GM23338 (cell line): ENCODE measurements around the gene ARID4B. TPM values are rescaled to one million over a fixed set of nuclear protein-coding genes. Genes with fewer than 3 reads are reported as not detected.

Experiments used
- ATAC-seq: fragments of 200-7000 bp; cut with Tn5 transposase; 3 replicates; pipeline ENCODE4 v1.9.1; 2020
- DNase-seq: peaks from one replicate; pipeline ENCODE4 v3.0.0-alpha.2; 2015; ENCODE audit warnings: low spot score
- H2AFZ ChIP-seq: fragments of 200-600 bp; sonication (generic); 2 replicates; pipeline ENCODE4 v1.8.0; 2016; ENCODE audit warnings: antibody characterized with exemption, mild to moderate bottlenecking, moderate library complexity
- H3F3A ChIP-seq: fragments of 200-600 bp; sonication (generic); replicated peaks from 2 replicates; pipeline ENCODE4 v1.8.0; 2017; ENCODE audit warnings: antibody characterized with exemption, mixed run types, low read depth
- H3K27ac ChIP-seq: fragments of 200-600 bp; sonication (generic); 2 replicates; pipeline ENCODE4 v1.6.1; 2016; ENCODE audit warnings: low read depth
- H3K27me3 ChIP-seq: fragments of 200-600 bp; sonication (generic); 2 replicates; pipeline ENCODE4 v1.8.0; 2016; ENCODE audit warnings: mild to moderate bottlenecking, mixed run types, moderate library complexity; ENCODE audit not compliant: insufficient read depth
- H3K36me3 ChIP-seq: fragments of 200-600 bp; sonication (generic); 2 replicates; pipeline ENCODE4 v1.8.0; 2016; ENCODE audit warnings: mild to moderate bottlenecking; ENCODE audit not compliant: insufficient read depth
- H3K4me1 ChIP-seq: fragments of 200-600 bp; sonication (generic); 2 replicates; pipeline ENCODE4 v1.8.0; 2016; ENCODE audit warnings: mild to moderate bottlenecking, moderate library complexity; ENCODE audit not compliant: insufficient read depth
- H3K4me2 ChIP-seq: fragments of 200-600 bp; sonication (generic); 2 replicates; pipeline ENCODE4 v1.7.1; 2017; ENCODE audit warnings: mixed run types
- H3K4me3 ChIP-seq: fragments of 200-600 bp; sonication (generic); 2 replicates; pipeline ENCODE4 v1.6.1; 2016; ENCODE audit warnings: mixed run types
- H3K79me2 ChIP-seq: fragments of 200-600 bp; sonication (generic); replicated peaks from 2 replicates; pipeline ENCODE4 v1.8.0; 2017; ENCODE audit warnings: mild to moderate bottlenecking; ENCODE audit not compliant: insufficient read depth
- H3K9me2 ChIP-seq: fragments of 200-600 bp; sonication (generic); 2 replicates; pipeline ENCODE4 v1.8.0; 2017; ENCODE audit not compliant: insufficient read depth
- H4K20me1 ChIP-seq: fragments of 200-600 bp; sonication (generic); replicated peaks from 2 replicates; pipeline ENCODE4 v1.8.0; 2017; ENCODE audit warnings: mild to moderate bottlenecking; ENCODE audit not compliant: insufficient read depth
- H3K27ac Mint-ChIP-seq: 2 replicates; pipeline ENCODE4 v1.8.0; 2020; ENCODE audit warnings: inconsistent platforms, mild to moderate bottlenecking, moderate library complexity, mixed read lengths
- H3K27me3 Mint-ChIP-seq: 3 replicates; pipeline ENCODE4 v1.8.0; 2022; ENCODE audit warnings: low read depth, mild to moderate bottlenecking, moderate library complexity, mixed read lengths, inconsistent platforms; ENCODE audit not compliant: insufficient read depth, poor library complexity
- H3K36me3 Mint-ChIP-seq: 3 replicates; pipeline ENCODE4 v1.8.0; 2021; ENCODE audit warnings: low read depth, mild to moderate bottlenecking, inconsistent platforms, moderate library complexity, mixed read lengths
- H3K4me1 Mint-ChIP-seq: 3 replicates; pipeline ENCODE4 v1.8.0; 2020; ENCODE audit warnings: mild to moderate bottlenecking, inconsistent platforms, mixed read lengths
- H3K4me3 Mint-ChIP-seq: 3 replicates; pipeline ENCODE4 v1.8.0; 2021; ENCODE audit warnings: moderate library complexity, mild to moderate bottlenecking, inconsistent platforms, mixed read lengths
- H3K9me3 Mint-ChIP-seq: 3 replicates; pipeline ENCODE4 v1.8.0; 2020; ENCODE audit warnings: moderate library complexity, mild to moderate bottlenecking, inconsistent platforms, mixed read lengths
- CREB1 ChIP-seq: fragments of 250-450 bp; sonication (Bioruptor Pico); IDR thresholded peaks from 2 replicates; pipeline ENCODE4 v1.5.0; 2020; ENCODE audit warnings: low read depth, mild to moderate bottlenecking, moderate library complexity
- EZH2 ChIP-seq: fragments of 200-600 bp; sonication (generic); IDR thresholded peaks from one replicate; pipeline ENCODE4 v1.8.0; 2017; ENCODE audit warnings: antibody characterized with exemption, mild to moderate bottlenecking, low read depth; ENCODE audit not compliant: unreplicated experiment
- EZH2phosphoT487 ChIP-seq: fragments of 200-600 bp; sonication (generic); IDR thresholded peaks from one replicate; pipeline ENCODE4 v1.8.1; 2018; ENCODE audit warnings: antibody characterized with exemption; ENCODE audit not compliant: unreplicated experiment
- JUNB ChIP-seq: IDR thresholded peaks from one replicate; pipeline ENCODE4 v1.6.1; 2016; ENCODE audit warnings: antibody characterized with exemption; ENCODE audit not compliant: unreplicated experiment
- NANOG ChIP-seq: IDR thresholded peaks from 2 replicates; pipeline ENCODE4 v1.6.1; 2016; ENCODE audit warnings: antibody characterized with exemption, borderline replicate concordance
- POLR2AphosphoS5 ChIP-seq: IDR thresholded peaks from 2 replicates; pipeline ENCODE4 v1.6.1; 2016; ENCODE audit warnings: antibody characterized with exemption, low read depth
- ZNF331 ChIP-seq: fragments of 250-450 bp; sonication (Bioruptor Pico); IDR thresholded peaks from 2 replicates; pipeline ENCODE4 v1.5.0; 2020; ENCODE audit warnings: low read depth, mild to moderate bottlenecking, moderate library complexity
- polyA plus RNA-seq: library from polyadenylated mRNA; unstranded; fragments of >200 nt; fragmentation: Nextera tagmentation; extraction: Ambion mirVana; gene quantifications from 2 replicates; pipeline ENCODE4 v1.2.1, GENCODE V29; 2016
- total RNA-seq: library from RNA; depleted of rRNA; stranded (reverse); fragments of >200 nt; shearing (Covaris generic); gene quantifications from 2 replicates; pipeline ENCODE4 v1.2.3, GENCODE V29; 2014
- TF ChIP-seq, protein P1 (sequence below): IDR thresholded peaks from one replicate; pipeline ENCODE4 v1.6.1; 2018; ENCODE audit warnings: antibody characterized with exemption; ENCODE audit not compliant: unreplicated experiment
- TF ChIP-seq, protein P2 (sequence below), 2 experiments: fragments of 200-600 bp in 1 of 2; sonication (generic) in 1 of 2; conservative IDR thresholded peaks; 2 replicates each; pipeline versions ENCODE4 v1.5.1 to v1.6.1; 2016 to 2017; ENCODE audit warnings: antibody characterized with exemption in 2 of 2, low read depth in 2 of 2, mild to moderate bottlenecking in 2 of 2, moderate library complexity in 1 of 2
- TF ChIP-seq, protein P3 (sequence below): fragments of 250-450 bp; sonication (Bioruptor Pico); IDR thresholded peaks from 2 replicates; pipeline ENCODE4 v1.5.0; 2020; ENCODE audit warnings: mild to moderate bottlenecking, moderate library complexity

Gene ARID4B
- total and polyA plus RNA-seq, 2 experiments from 2014 or later, result 25.1 to 59.8 TPM

DNA sequence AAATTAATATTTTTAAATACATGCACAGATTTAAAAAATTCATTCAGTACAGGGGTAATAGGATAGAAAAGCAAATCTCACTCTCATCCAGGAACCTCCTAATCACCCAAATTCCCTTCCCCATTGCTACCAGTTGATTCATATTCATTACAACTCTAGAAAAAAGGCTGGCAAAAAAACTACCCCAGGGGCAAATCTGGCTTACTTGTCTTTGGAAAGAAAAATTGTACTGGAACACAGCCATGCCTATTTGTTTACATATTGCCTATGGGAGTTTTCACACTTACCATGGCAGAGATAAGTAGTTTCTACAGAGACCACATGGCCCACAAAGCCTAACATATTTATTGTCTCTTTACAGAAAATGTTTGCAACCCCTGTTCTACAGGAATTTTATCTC, 158.0 kb downstream of the ARID4B start:
- no peak for ATAC-seq
- Mint-ChIP-seq H3K36me3 (peaks cover 63% of the 10 kb centered on the region), H3K27ac (no peak overlapping the region), H3K9me3 (no peaks in the 10 kb centered on the region), H3K4me1 (no peaks in the 10 kb centered on the region), H3K27me3 (peaks cover 7% of the 10 kb centered on the region), H3K4me3 (no peak overlapping the region)
- H3K27me3 ChIP-seq, result no peaks in the 10 kb centered on the region
- peaks cover 44% of the 10 kb centered on the region for H3K36me3 ChIP-seq
- TF ChIP-seq ZNF331 (CRISPR knock-in tag) (no peak), EZH2 (no peak), EZH2phosphoT487 (no peak), NANOG (no peak), JUNB (no peak), POLR2AphosphoS5 (no peak), CREB1 (CRISPR knock-in tag) (no peak)
- TF ChIP-seq, protein P1, sequence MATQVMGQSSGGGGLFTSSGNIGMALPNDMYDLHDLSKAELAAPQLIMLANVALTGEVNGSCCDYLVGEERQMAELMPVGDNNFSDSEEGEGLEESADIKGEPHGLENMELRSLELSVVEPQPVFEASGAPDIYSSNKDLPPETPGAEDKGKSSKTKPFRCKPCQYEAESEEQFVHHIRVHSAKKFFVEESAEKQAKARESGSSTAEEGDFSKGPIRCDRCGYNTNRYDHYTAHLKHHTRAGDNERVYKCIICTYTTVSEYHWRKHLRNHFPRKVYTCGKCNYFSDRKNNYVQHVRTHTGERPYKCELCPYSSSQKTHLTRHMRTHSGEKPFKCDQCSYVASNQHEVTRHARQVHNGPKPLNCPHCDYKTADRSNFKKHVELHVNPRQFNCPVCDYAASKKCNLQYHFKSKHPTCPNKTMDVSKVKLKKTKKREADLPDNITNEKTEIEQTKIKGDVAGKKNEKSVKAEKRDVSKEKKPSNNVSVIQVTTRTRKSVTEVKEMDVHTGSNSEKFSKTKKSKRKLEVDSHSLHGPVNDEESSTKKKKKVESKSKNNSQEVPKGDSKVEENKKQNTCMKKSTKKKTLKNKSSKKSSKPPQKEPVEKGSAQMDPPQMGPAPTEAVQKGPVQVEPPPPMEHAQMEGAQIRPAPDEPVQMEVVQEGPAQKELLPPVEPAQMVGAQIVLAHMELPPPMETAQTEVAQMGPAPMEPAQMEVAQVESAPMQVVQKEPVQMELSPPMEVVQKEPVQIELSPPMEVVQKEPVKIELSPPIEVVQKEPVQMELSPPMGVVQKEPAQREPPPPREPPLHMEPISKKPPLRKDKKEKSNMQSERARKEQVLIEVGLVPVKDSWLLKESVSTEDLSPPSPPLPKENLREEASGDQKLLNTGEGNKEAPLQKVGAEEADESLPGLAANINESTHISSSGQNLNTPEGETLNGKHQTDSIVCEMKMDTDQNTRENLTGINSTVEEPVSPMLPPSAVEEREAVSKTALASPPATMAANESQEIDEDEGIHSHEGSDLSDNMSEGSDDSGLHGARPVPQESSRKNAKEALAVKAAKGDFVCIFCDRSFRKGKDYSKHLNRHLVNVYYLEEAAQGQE, result no peak
- TF ChIP-seq, protein P2, sequence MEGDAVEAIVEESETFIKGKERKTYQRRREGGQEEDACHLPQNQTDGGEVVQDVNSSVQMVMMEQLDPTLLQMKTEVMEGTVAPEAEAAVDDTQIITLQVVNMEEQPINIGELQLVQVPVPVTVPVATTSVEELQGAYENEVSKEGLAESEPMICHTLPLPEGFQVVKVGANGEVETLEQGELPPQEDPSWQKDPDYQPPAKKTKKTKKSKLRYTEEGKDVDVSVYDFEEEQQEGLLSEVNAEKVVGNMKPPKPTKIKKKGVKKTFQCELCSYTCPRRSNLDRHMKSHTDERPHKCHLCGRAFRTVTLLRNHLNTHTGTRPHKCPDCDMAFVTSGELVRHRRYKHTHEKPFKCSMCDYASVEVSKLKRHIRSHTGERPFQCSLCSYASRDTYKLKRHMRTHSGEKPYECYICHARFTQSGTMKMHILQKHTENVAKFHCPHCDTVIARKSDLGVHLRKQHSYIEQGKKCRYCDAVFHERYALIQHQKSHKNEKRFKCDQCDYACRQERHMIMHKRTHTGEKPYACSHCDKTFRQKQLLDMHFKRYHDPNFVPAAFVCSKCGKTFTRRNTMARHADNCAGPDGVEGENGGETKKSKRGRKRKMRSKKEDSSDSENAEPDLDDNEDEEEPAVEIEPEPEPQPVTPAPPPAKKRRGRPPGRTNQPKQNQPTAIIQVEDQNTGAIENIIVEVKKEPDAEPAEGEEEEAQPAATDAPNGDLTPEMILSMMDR (conservative IDR thresholded peaks at IDR 0.05; ENCODE audit: low read depth in 2 of 2), result no peak
- TF ChIP-seq, protein P3, sequence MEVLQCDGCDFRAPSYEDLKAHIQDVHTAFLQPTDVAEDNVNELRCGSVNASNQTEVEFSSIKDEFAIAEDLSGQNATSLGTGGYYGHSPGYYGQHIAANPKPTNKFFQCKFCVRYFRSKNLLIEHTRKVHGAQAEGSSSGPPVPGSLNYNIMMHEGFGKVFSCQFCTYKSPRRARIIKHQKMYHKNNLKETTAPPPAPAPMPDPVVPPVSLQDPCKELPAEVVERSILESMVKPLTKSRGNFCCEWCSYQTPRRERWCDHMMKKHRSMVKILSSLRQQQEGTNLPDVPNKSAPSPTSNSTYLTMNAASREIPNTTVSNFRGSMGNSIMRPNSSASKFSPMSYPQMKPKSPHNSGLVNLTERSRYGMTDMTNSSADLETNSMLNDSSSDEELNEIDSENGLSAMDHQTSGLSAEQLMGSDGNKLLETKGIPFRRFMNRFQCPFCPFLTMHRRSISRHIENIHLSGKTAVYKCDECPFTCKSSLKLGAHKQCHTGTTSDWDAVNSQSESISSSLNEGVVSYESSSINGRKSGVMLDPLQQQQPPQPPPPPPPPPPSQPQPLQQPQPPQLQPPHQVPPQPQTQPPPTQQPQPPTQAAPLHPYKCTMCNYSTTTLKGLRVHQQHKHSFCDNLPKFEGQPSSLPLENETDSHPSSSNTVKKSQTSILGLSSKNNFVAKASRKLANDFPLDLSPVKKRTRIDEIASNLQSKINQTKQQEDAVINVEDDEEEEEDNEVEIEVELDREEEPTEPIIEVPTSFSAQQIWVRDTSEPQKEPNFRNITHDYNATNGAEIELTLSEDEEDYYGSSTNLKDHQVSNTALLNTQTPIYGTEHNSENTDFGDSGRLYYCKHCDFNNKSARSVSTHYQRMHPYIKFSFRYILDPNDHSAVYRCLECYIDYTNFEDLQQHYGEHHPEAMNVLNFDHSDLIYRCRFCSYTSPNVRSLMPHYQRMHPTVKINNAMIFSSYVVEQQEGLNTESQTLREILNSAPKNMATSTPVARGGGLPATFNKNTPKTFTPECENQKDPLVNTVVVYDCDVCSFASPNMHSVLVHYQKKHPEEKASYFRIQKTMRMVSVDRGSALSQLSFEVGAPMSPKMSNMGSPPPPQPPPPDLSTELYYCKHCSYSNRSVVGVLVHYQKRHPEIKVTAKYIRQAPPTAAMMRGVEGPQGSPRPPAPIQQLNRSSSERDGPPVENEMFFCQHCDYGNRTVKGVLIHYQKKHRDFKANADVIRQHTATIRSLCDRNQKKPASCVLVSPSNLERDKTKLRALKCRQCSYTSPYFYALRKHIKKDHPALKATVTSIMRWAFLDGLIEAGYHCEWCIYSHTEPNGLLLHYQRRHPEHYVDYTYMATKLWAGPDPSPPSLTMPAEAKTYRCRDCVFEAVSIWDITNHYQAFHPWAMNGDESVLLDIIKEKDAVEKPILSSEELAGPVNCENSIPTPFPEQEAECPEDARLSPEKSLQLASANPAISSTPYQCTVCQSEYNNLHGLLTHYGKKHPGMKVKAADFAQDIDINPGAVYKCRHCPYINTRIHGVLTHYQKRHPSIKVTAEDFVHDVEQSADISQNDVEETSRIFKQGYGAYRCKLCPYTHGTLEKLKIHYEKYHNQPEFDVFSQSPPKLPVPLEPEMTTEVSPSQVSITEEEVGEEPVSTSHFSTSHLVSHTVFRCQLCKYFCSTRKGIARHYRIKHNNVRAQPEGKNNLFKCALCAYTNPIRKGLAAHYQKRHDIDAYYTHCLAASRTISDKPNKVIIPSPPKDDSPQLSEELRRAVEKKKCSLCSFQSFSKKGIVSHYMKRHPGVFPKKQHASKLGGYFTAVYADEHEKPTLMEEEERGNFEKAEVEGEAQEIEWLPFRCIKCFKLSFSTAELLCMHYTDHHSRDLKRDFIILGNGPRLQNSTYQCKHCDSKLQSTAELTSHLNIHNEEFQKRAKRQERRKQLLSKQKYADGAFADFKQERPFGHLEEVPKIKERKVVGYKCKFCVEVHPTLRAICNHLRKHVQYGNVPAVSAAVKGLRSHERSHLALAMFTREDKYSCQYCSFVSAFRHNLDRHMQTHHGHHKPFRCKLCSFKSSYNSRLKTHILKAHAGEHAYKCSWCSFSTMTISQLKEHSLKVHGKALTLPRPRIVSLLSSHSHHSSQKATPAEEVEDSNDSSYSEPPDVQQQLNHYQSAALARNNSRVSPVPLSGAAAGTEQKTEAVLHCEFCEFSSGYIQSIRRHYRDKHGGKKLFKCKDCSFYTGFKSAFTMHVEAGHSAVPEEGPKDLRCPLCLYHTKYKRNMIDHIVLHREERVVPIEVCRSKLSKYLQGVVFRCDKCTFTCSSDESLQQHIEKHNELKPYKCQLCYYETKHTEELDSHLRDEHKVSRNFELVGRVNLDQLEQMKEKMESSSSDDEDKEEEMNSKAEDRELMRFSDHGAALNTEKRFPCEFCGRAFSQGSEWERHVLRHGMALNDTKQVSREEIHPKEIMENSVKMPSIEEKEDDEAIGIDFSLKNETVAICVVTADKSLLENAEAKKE (CRISPR knock-in tag), result no peak
- H3F3A ChIP-seq, result no peaks in the 10 kb centered on the region
- no peak overlapping the region for H3K4me3 ChIP-seq
- H3K27ac ChIP-seq, result no peak overlapping the region; the same call in 1 of the 2 replicates
- H3K4me2 ChIP-seq, result no peak overlapping the region
- no peaks in the 10 kb centered on the region for H3K9me2 ChIP-seq
- 0 out of 2 replicates have a peak, but pooled peaks cover 12% of the 10 kb centered on the region for H4K20me1 ChIP-seq
- H3K79me2 ChIP-seq, result no peaks in the 10 kb centered on the region
- H2AFZ ChIP-seq, result no peak overlapping the region
- H3K4me1 ChIP-seq, result no peaks in the 10 kb centered on the region
- no peak for DNase-seq
